Measurements from ENCODE around the gene EYS. TPM values are rescaled to one million over a fixed set of nuclear protein-coding genes. Genes with fewer than 3 reads are reported as not detected.

The EYS gene
- total and polyA plus RNA-seq, 9 of the 15 experiments (the other 6 are each of a cell fraction or from before 2014, with no cell fraction given), result 0.03 to 0.36 (median 0.10) TPM; not detected in 2

GRCh38 chr6:64220801-64221200 lies 1486.2 kb downstream of the EYS start:
- BruUV-seq (replicated peaks), result no TSS peak
- no peak overlapping the region for H3K4me3 ChIP-seq
- H3K27ac ChIP-seq (ENCODE audit: extremely low read depth, low read depth, low read length), result no peak overlapping the region
- no peaks in the 10 kb centered on the region for H3K9me1 ChIP-seq (ENCODE audit: control insufficient read depth, insufficient read depth, low read length)
- no peaks in the 10 kb centered on the region for H3K79me2 ChIP-seq (ENCODE audit: control insufficient read depth, insufficient read depth, low read length)
- ChIA-PET CTCF (ENCODE audit: low intra/inter-chr PET ratio) (no interaction called here), POLR2A (no interaction called here)
- DNase-seq (ENCODE audit: extremely low read depth in 1 of 4, low spot score in 3 of 4) (no peak), FAIRE-seq (no peak), ATAC-seq (no peak)
- intact Hi-C loops (cut with micrococcal nuclease) (no loop called here), in situ Hi-C loops (cut with MboI) (no loop called here)
- whole genome bisulfite sequencing (ENCODE audit: insufficient coverage, low coverage, missing lambda C conversion rate), result 0% methylated on average over 1 of the region's 1 CpG
- H3K4me2 ChIP-seq (ENCODE audit: insufficient read depth, low read length), result no peak overlapping the region
- H3K9me3 ChIP-seq (replicated peaks; ENCODE audit: control insufficient read depth, insufficient read depth, low read depth, low read length), result no peaks in the 10 kb centered on the region; the same call in 1 of the 2 replicates
- H3K4me1 ChIP-seq (replicated peaks in 1 of 2; ENCODE audit: control insufficient read depth in 2 of 2, insufficient read depth in 2 of 2, low read length in 2 of 2), result no peaks in the 10 kb centered on the region
- H3K27me3 ChIP-seq (ENCODE audit: control insufficient read depth in 2 of 2, insufficient read depth in 2 of 2, low read length in 2 of 2), result no peaks in the 10 kb centered on the region
- H2AFZ ChIP-seq (ENCODE audit: low read depth, low read length), result no peak overlapping the region
- H3K36me3 ChIP-seq (ENCODE audit: control insufficient read depth, insufficient read depth, low read length), result no peaks in the 10 kb centered on the region
- H3K9ac ChIP-seq (ENCODE audit: insufficient read depth in 1 of 2, low read depth in 2 of 2, low read length in 2 of 2), result no peak overlapping the region
- no peaks in the 10 kb centered on the region for H4K20me1 ChIP-seq (replicated peaks; ENCODE audit: control insufficient read depth, insufficient read depth, low read length)
- no peak for TF ChIP-seq HDGF (IDR thresholded peaks at IDR 0.05)
- no peak for TF ChIP-seq VEZF1 (CRISPR knock-in tag; IDR thresholded peaks at IDR 0.05)
- TF ChIP-seq THRAP3 (IDR thresholded peaks at IDR 0.05; ENCODE audit: borderline replicate concordance), result no peak
- TF ChIP-seq ZNF408 (CRISPR knock-in tag; IDR thresholded peaks at IDR 0.05; ENCODE audit: low read depth), result no peak
- TF ChIP-seq ZNF766 (CRISPR knock-in tag; conservative IDR thresholded peaks at IDR 0.05), result no peak
- no peak for TF ChIP-seq ZBTB5 (IDR thresholded peaks at IDR 0.05)
- no peak for TF ChIP-seq CGGBP1 (CRISPR knock-in tag; IDR thresholded peaks at IDR 0.05)
- no peak for TF ChIP-seq KLF16 (IDR thresholded peaks at IDR 0.05)
- no peak for TF ChIP-seq USF2 (CRISPR knock-in tag; IDR thresholded peaks at IDR 0.05)
- TF ChIP-seq BRD4 (IDR thresholded peaks at IDR 0.05), result no peak
- no peak for TF ChIP-seq NR4A1 (CRISPR knock-in tag; IDR thresholded peaks at IDR 0.05)
- no peak for TF ChIP-seq NR4A1 (tag; IDR thresholded peaks at IDR 0.05)
- TF ChIP-seq HNRNPH1 (optimal IDR thresholded peaks at IDR 0.05; ENCODE audit: low read depth, low read length), result no peak
- TF ChIP-seq TCF3 (CRISPR knock-in tag; IDR thresholded peaks at IDR 0.05), result no peak
- no peak for TF ChIP-seq GTF2E2 (tag; IDR thresholded peaks at IDR 0.05)
- no peak for TF ChIP-seq ZNF239 (CRISPR knock-in tag; IDR thresholded peaks at IDR 0.05)
- no peak for TF ChIP-seq MED1 (CRISPR knock-in tag; IDR thresholded peaks at IDR 0.05; ENCODE audit: borderline replicate concordance)
